ENCODE measurements around the gene PACS2.

DNA sequence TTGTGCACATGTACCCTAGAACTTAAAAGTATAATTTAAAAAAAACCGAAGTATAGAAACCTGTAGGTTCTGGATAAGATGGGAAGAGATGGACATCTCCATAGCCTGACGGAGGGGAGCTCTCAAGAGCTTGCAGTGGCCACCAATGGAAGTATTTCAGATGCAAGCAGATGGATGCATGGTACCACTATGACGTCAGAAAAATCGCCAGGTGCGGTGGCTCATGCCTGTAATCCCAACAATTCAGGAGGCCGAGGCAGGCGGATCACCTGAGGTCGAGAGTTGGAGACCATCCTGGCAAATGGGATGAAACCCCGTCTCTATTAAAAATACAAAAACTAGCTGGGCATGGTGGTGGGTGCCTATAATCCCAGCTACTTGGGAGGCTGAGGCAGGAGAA, 87.2 kb downstream of the PACS2 start:
- TF ChIP-seq EZH2 (IDR thresholded peaks at IDR 0.05; ENCODE audit: borderline replicate concordance) (no peak), EZH2phosphoT487 (IDR thresholded peaks at IDR 0.05; ENCODE audit: low read depth, severe bottlenecking, unreplicated experiment) (no peak)
